Limb (tissue), 2 donors: ENCODE data around the gene TMEM209.
"Not testable (repeated sequence)": the region's sequence is repeated elsewhere in the genome, so short reads cannot be mapped to it uniquely, and the experiment has no call there.

Source experiments
- DNase-seq, 2 donors: peaks; one replicate each; pipeline ENCODE4 v3.0.0-alpha.2; 2016; ENCODE audit errors: extremely low spot score in 2 of 2

Gene TMEM209

GRCh38 chr7:130218806-130219620, 13.8 kb upstream of the TMEM209 start:
- no peak for DNase-seq

GRCh38 chr7:130216750-130217149, 11.5 kb upstream of the TMEM209 start:
- no peak for DNase-seq

GRCh38 chr7:130216025-130216424, 10.8 kb upstream of the TMEM209 start:
- DNase-seq: no peak

GRCh38 chr7:130213828-130214227, 8.6 kb upstream of the TMEM209 start:
- no peak for DNase-seq

- no peak for DNase-seq
Measured at GRCh38 chr7:130210181-130210935, 5.2 kb upstream of the TMEM209 start.

- no peak for DNase-seq
Measured at GRCh38 chr7:130208516-130208915, 3.3 kb upstream of the TMEM209 start.

- DNase-seq: no peak
Measured at GRCh38 chr7:130207642-130208041, 2.4 kb upstream of the TMEM209 start, which contains the start of gene SSMEM1. SSMEM1 (plus strand) TSS chr7:130207860; CDS start chr7:130207911, 51 bp downstream.

- no peak for DNase-seq
Measured at GRCh38 chr7:130207033-130207432, 1.8 kb upstream of the TMEM209 start.

GRCh38 chr7:130201796-130202195, 3.4 kb downstream of the TMEM209 start:
- no peak for DNase-seq

GRCh38 chr7:130197094-130197493, 8.1 kb downstream of the TMEM209 start:
- no peak for DNase-seq

- no peak for DNase-seq
Measured at GRCh38 chr7:130196476-130196875, 8.7 kb downstream of the TMEM209 start.

- DNase-seq: no peak
Measured at GRCh38 chr7:130195396-130195795, 9.8 kb downstream of the TMEM209 start.

GRCh38 chr7:130191791-130192190, 13.4 kb downstream of the TMEM209 start:
- no peak for DNase-seq

- DNase-seq: no peak
Measured at GRCh38 chr7:130189343-130189742, 15.9 kb downstream of the TMEM209 start.

- no peak for DNase-seq
Measured at GRCh38 chr7:130187360-130187759, 17.8 kb downstream of the TMEM209 start.

GRCh38 chr7:130184349-130184748, 20.9 kb downstream of the TMEM209 start:
- DNase-seq: not testable (repeated sequence)

GRCh38 chr7:130182990-130183389, 22.2 kb downstream of the TMEM209 start:
- DNase-seq: no peak

GRCh38 chr7:130181263-130181605, 24.0 kb downstream of the TMEM209 start:
- no peak for DNase-seq

GRCh38 chr7:130180571-130181262, 24.5 kb downstream of the TMEM209 start:
- no peak for DNase-seq

- DNase-seq: no peak
Measured at GRCh38 chr7:130179631-130180030, 25.6 kb downstream of the TMEM209 start.

- DNase-seq: no peak
Measured at GRCh38 chr7:130178251-130178650, 27.0 kb downstream of the TMEM209 start.
